GM19467 (cell line): ENCODE results near the gene SMPD1.
"Not testable (repeated sequence)": the region's sequence is repeated elsewhere in the genome, so short reads cannot be mapped to it uniquely, and the experiment has no call there.

Experiments used
- ATAC-seq: cut with Tn5 transposase; IDR thresholded peaks from one replicate; pipeline ENCODE4 v1.9.1; 2021; ENCODE audit warnings: mild to moderate bottlenecking, moderate library complexity; ENCODE audit not compliant: unreplicated experiment

SMPD1 gene

DNA sequence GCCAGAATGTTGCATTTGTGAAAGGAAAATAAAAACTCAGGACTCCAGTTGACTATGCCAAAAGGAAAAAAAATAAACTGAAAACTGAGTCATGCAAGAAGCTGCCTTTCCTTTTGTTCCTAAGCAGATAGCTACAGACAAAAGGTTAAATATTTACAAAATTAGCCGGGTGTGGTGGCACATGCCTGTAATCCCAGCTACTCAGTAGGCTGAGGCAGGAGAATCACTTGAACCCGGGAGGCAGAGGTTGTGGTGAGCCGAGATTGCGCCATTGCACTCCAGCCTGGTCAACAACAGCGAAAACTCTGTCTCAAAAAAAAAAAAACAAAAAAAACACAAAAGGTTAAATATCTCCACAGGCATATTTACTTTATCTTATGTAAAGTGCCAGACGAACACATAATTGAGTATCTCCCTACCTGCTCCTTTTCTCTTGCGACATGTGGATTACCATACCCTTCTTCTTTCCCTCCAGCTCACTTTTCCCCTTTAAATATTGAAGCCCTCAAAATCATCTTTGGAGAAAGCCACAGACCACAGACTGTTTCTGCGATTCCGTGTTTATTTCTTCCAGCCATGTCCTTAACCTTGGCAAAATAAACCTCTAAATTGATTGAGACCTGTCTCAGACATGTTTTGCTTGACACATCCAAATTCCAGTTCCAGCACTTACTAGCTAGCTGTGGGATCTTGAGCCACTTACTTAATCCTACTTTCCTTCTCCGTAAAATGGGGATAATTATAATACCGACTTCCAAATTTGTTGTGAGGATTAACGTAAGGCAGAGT is 2.3 kb upstream of the SMPD1 start:
- no peak for ATAC-seq

DNA sequence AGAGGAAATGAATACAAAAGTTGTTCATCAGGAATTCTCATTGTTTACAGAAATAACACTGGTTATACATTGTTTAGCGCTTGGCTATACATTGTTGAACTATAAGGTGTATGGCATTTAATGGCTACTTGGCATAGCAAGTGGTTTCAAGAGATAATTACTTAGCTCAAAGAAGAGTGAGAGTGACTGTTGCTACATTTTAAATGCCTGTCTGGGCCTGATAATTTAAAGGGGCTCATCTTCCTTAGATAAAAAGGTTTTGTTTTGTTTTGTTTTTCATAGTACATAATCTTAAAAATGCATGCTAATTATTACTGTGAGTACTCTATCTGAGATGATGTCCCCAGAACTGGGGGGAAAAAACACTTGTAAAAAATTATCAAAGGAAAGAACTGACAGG is 1.5 kb upstream of the SMPD1 start:
- no peak for ATAC-seq

DNA sequence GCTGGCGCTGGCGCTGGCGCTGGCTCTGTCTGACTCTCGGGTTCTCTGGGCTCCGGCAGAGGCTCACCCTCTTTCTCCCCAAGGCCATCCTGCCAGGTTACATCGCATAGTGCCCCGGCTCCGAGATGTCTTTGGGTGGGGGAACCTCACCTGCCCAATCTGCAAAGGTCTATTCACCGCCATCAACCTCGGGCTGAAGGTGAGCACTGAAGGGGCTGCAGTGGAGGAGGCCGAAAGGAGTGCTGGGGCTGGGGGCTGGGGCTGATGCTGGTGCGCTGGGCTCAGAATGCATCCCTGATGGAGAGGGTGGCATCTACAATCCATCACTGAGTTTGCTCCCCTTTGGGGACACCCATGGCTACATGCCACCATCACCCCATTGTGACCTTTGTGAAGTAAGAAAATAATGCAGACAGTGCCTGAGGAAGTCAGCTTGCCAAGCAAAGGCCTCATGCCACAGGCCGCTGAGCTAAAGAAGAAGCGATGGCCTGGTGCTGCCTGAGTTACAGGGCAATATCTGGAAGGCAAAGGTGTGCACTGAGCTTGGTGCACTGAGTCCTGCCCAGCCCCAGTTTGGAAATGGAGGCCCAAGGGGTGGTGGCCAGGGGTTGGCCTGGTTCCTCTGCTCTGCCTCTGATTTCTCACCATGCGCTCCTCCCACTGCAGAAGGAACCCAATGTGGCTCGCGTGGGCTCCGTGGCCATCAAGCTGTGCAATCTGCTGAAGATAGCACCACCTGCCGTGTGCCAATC is 620 bp downstream of the SMPD1 start:
- no peak for ATAC-seq

DNA sequence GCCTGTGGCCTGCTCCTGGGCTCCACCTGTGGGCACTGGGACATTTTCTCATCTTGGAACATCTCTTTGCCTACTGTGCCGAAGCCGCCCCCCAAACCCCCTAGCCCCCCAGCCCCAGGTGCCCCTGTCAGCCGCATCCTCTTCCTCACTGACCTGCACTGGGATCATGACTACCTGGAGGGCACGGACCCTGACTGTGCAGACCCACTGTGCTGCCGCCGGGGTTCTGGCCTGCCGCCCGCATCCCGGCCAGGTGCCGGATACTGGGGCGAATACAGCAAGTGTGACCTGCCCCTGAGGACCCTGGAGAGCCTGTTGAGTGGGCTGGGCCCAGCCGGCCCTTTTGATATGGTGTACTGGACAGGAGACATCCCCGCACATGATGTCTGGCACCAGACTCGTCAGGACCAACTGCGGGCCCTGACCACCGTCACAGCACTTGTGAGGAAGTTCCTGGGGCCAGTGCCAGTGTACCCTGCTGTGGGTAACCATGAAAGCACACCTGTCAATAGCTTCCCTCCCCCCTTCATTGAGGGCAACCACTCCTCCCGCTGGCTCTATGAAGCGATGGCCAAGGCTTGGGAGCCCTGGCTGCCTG is 1.4 kb downstream of the SMPD1 start:
- ATAC-seq, result no peak

- ATAC-seq, result not testable (repeated sequence)
Observed at GRCh38 chr11:6392251-6392650, 2.0 kb downstream of the SMPD1 start.

GRCh38 chr11:6393989-6394670 is 3.9 kb downstream of the SMPD1 start:
- ATAC-seq, result no peak

DNA sequence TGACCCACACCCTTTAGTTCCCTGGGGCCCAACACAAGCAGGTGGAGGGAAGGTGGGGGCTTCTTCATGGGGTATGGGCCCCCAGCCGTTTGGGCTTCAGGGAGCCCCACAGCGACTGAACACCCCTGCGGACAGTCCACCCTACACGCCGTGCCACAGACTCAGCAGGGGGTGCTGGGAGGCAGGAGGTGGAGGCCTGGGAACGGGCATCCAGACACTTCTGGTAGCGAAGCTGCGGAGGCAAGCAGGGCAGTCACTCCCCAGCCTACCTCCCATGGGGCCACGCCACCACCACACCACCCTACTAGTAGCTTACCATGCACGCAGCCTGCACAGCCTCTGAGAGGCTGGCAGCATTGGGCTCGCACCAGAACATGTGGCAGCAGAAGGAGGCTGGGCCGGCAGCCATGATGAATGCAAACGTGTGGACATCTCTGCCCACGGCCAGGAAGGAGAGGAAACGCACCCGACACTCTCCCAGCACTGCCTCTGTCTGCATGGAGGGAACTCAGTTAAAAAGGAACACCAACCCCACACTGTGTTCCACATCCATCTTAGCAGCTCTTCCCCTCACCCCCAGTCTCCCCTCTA is 5.3 kb downstream of the SMPD1 start:
- ATAC-seq, result no peak

DNA sequence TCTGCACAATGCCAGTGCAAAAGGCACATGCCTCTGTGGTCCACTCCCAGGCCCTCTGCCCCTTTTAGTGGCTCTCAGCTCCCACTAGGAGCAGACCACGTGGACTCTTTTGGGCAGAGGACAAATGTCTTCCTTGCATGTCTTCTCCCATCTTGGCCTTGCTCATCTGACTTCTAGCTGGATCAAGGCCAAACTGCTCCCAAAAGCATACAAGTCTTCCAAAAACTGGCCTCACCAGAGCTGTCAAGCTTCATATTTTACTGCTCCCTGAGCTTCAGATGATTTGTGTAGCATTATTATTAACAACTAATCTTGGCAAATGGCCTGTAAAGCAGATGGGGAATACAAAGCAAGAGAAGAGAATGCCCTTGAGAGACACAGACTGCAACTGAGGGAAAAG is 6.9 kb downstream of the SMPD1 start:
- ATAC-seq, result no peak

- ATAC-seq, result no peak
Observed at GRCh38 chr11:6397636-6398035, 7.4 kb downstream of the SMPD1 start.

DNA sequence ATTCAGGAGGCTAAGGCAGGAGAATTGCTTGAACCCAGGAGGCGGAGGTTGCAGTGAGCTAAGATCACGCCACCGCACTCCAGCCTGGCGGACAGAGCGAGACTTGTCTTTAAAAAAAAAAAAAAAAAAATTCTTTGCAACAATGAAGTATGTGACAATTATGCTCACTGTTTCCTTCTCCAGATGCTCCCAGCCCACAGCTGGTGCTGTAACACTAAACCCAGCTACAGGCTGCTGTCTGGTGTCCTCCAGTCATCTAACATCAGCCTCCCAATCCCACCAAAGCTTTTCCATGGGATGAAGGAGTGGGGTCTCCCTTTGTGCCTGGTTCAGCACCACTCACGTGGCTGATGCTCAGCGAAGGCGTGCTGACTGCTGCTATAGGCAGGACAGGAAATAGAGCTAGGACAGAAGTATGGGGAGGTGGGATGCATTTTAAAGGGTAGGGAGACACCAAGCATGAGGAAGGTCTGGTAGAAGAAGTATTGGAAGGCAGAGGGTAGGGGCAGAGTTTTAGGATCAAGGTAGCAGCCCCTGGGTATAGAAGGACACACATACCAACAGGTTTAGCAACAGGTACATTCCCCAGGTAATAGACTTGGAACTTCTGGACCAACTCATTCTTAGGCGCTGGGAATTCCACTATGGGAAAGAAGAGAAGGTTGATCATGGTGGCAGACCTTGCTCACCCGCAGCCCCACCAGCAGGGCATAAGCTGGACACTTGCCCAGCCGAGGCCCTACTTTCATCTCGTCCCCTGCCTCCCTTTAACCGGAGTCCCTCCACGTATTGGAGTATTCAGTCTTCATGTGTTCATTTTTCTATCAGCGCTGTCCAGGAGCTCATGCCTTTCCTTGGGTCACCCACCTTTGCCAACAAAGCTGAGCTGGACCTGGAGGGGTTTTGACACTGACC is 10.4 kb downstream of the SMPD1 start:
- no peak for ATAC-seq

- no peak for ATAC-seq
Observed at GRCh38 chr11:6401464-6401863, 11.2 kb downstream of the SMPD1 start.

- peak; percentile 28 for ATAC-seq
Observed at GRCh38 chr11:6402061-6402470, 11.8 kb downstream of the SMPD1 start.

GRCh38 chr11:6402561-6402981 is 12.3 kb downstream of the SMPD1 start:
- ATAC-seq, result peak; percentile 92

- ATAC-seq, result no peak
Observed at GRCh38 chr11:6403539-6403938, 13.3 kb downstream of the SMPD1 start.

DNA sequence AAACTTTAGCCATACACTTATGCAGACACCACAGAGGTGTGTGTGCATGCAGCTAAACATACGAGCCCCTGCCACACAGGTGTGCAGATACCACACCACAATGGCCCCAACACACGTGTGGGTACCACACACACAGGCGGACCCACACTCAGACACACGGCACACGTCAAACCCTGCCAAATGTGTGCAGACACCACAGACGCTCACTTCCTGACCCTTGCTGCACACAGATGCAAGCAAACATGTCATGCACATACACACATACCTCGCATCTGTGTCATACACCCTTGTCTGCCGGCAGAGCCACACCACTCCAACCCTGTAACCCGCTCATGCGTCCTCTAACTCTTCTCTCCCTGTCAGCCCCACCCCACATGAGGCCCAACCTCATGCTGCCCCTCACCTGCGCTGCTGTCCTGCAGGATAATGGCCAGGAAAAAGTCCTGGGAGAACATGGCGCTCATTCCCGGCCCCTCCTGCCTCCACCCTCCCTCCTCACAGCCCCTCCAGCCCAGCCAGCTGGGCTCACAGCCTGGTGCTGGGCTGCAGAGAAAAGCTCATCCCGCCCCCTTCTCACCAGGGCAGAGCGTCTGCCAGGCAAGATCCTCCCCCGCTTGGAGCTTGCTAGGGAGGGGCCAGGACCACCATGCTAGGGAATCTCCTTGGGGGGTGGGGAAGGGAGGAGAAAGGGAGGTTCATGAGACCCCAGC is 14.2 kb downstream of the SMPD1 start:
- no peak for ATAC-seq

GRCh38 chr11:6405052-6405667 is 14.9 kb downstream of the SMPD1 start:
- no peak for ATAC-seq

GRCh38 chr11:6405846-6406245 is 15.6 kb downstream of the SMPD1 start:
- no peak for ATAC-seq

DNA sequence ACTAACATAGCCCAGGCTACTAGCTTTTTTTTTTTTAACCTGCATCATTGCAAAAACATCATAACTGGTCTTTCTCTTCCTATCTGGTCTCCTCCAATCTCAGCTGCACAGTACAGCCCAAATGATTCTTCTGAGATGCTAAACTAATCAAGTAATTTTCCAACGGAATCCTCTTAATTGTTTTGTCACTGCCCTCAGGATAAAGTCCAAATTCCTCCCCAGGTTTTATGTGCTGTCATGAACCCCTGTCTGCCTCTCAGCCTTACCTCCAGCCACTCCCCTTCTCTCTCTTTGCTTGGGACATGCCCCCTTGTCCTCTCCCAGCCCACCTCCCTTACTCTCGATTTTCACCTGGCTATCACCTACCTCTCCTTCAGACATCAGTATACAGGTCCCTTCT is 16.1 kb downstream of the SMPD1 start:
- no peak for ATAC-seq
